ACHN (cell line): ENCODE data around the gene AWAT2.
"Not testable (repeated sequence)": the region's sequence is repeated elsewhere in the genome, so short reads cannot be mapped to it uniquely, and the experiment has no call there.

Experiments
- DNase-seq: peaks from one replicate; pipeline ENCODE4 v3.0.0-alpha.2; 2015
- in situ Hi-C: cut with HindIII; loops from 2 replicates; pipeline ENCODE4 v1.10.0; 2017; ENCODE audit warnings: low sequenced_read_pairs, low pct_ligation_motif_present, low pct_unique_long_range_greater_than_20kb

The AWAT2 gene

GRCh38 chrX:70013466-70014381 lies 36.0 kb downstream of the AWAT2 start:
- no peak for DNase-seq
- in situ Hi-C loops, result no loop called here

DNA sequence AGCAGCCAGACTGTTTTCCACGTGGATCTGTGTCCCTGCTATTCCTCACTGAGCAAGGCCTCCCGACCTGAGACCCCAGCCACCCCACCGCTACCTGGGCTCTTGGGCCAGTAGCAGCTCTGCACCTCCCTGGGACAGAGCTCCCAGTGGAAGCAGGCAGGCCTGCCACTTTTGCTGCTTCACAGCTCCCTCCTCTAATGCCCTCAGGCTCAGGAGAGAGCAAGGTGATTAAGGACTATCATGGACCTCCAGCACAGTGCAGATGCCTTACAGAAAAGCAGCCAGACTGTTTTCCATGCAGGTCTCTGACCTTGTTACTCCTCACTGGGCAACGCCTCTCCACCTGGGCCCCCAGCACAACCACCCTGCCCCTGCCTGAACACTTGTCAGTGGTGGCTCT lies 37.0 kb downstream of the AWAT2 start:
- in situ Hi-C loops, result no loop called here
- no peak for DNase-seq

- in situ Hi-C loops, result no loop called here
- no peak for DNase-seq
Measured at GRCh38 chrX:70009970-70010369, 39.8 kb downstream of the AWAT2 start.

- in situ Hi-C loops, result no loop called here
- DNase-seq, result no peak
Measured at GRCh38 chrX:70009049-70009448, 40.7 kb downstream of the AWAT2 start.

GRCh38 chrX:70007946-70008345 lies 41.8 kb downstream of the AWAT2 start:
- in situ Hi-C loops, result no loop called here
- DNase-seq, result no peak

DNA sequence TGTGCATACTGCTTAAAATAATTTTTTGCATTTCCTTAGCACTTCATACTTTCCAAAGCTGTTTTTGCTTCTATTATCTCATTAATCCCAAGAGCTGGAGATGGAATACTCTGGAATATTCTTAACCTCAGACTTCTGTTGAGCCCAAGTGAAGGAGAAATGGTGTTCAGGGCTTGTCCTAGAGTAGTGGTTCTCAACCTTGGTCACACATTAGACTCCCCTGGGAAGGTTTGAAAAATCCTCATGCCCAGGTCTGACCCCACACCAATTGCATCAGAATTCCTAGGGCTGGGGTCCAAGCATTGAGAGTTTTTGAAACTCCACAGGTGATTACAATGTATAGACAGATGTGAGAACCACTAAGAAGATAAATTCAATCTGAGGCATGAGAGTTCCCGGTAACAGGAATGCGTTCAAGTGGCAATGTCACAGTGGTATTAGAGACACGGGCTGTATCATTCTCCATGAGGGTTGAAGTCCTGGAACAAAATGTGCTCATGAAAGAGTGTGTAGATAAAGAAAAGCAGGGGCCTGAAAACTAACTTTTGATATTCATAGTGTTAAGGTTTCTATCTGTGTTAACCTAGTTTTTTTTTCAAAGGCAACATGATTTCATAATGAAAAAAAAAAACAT lies 47.9 kb downstream of the AWAT2 start:
- no peak for DNase-seq
- in situ Hi-C loops, result no loop called here

DNA sequence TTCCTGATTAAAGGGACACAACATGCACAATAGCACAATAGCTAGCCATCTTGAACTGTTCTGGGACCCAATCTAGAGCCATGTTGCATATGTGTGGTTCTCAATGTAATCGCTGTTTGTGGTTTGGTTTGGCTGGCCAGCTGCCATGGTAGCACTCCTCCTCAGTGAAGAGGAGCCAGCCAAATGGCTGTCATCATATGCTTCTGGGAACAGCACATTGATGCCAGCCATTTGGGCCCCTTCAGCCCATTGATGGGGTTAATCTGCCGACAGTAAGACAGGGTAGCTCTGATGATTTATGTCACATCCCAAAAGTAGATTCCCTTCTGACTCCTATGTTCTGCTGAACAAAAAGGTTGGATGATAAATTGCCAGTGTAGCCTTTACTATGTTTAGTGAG lies 48.5 kb downstream of the AWAT2 start:
- in situ Hi-C loops, result no loop called here
- DNase-seq, result no peak

- DNase-seq, in situ Hi-C loops: not testable (repeated sequence)
Measured at GRCh38 chrX:69998299-69998698, 51.4 kb downstream of the AWAT2 start.

GRCh38 chrX:69996113-69996468 lies 53.6 kb downstream of the AWAT2 start:
- in situ Hi-C loops, result no loop called here
- DNase-seq, result no peak

- DNase-seq, result no peak
- in situ Hi-C loops, result no loop called here
Measured at GRCh38 chrX:69995362-69996112, 54.2 kb downstream of the AWAT2 start.

DNA sequence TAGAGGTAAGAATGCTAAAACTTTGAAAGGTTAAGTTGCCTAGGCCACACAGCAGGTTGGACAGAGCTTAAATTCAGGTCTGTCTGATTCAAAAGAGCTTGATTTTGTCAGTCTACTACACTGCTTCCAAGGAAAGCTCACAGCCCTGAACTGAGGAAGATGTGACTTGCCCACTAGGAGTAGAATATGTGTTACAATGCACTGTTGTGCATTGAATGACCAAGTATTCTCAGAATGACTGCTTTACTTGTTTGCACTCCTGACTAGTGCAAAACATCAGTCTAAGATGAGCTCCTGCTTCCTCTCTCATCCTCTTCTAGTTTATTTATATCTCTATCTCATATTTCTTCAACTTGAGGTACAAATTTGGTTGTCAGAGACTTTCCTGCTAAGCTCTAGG lies 56.2 kb downstream of the AWAT2 start:
- no peak for DNase-seq
- in situ Hi-C loops, result no loop called here

GRCh38 chrX:69991685-69992084 lies 58.1 kb downstream of the AWAT2 start:
- DNase-seq, result no peak
- in situ Hi-C loops, result no loop called here
